ENCODE results near the gene CYB5A.

CYB5A gene

GRCh38 chr18:74326231-74326630, 34.5 kb upstream of the CYB5A start:
- H3K36me3 ChIP-seq (ENCODE audit: control insufficient read depth, insufficient read depth, low read length) = no peaks in the 10 kb centered on the region
- no peak overlapping the region for H3K4me3 ChIP-seq (ENCODE audit: insufficient read depth, low read depth, low read length)
- H3K9me3 ChIP-seq (ENCODE audit: control insufficient read depth, low read length) = no peaks in the 10 kb centered on the region
- H3K27me3 ChIP-seq (ENCODE audit: control insufficient read depth, insufficient read depth, low read length, poor library complexity, severe bottlenecking) = no peaks in the 10 kb centered on the region
- H3K27ac ChIP-seq (ENCODE audit: insufficient read depth, low read depth, low read length, poor library complexity, severe bottlenecking) = no peak overlapping the region
- 49% methylated on average over 2 of the region's 2 CpGs for WGBS, 2 experiments
- H3K4me1 ChIP-seq (ENCODE audit: control insufficient read depth, insufficient read depth, low read length) = no peaks in the 10 kb centered on the region

GRCh38 chr18:74316257-74317170, 24.8 kb upstream of the CYB5A start:
- H3K27me3 ChIP-seq (ENCODE audit: control insufficient read depth, insufficient read depth, low read length, poor library complexity, severe bottlenecking) = no peaks in the 10 kb centered on the region
- H3K27ac ChIP-seq (ENCODE audit: insufficient read depth, low read depth, low read length, poor library complexity, severe bottlenecking) = no peak overlapping the region
- no peak overlapping the region for H3K4me3 ChIP-seq (ENCODE audit: insufficient read depth, low read depth, low read length)
- H3K36me3 ChIP-seq (ENCODE audit: control insufficient read depth, insufficient read depth, low read length) = no peaks in the 10 kb centered on the region
- H3K9me3 ChIP-seq (ENCODE audit: control insufficient read depth, low read length) = no peaks in the 10 kb centered on the region
- WGBS, 2 experiments = 94 to 95% methylated on average over 29 of the region's 29 CpGs
- H3K4me1 ChIP-seq (ENCODE audit: control insufficient read depth, insufficient read depth, low read length) = no peaks in the 10 kb centered on the region

GRCh38 chr18:74315464-74316256, 23.9 kb upstream of the CYB5A start, which contains the start of gene C18orf63:
Gene C18orf63 (plus strand): TSS chr18:74315839. CDS start chr18:74317866, 2,027 bp downstream.
- H3K9me3 ChIP-seq (ENCODE audit: control insufficient read depth, low read length) = no peaks in the 10 kb centered on the region
- no peak within 1 kb of the TSS for H3K27ac ChIP-seq (ENCODE audit: insufficient read depth, low read depth, low read length, poor library complexity, severe bottlenecking)
- no peaks in the 10 kb centered on the region for H3K36me3 ChIP-seq (ENCODE audit: control insufficient read depth, insufficient read depth, low read length)
- no peak within 1 kb of the TSS for H3K4me3 ChIP-seq (ENCODE audit: insufficient read depth, low read depth, low read length)
- H3K4me1 ChIP-seq (ENCODE audit: control insufficient read depth, insufficient read depth, low read length) = no peaks in the 10 kb centered on the region
- no peaks in the 10 kb centered on the region for H3K27me3 ChIP-seq (ENCODE audit: control insufficient read depth, insufficient read depth, low read length, poor library complexity, severe bottlenecking)
- WGBS, 2 experiments = 91 to 92% methylated on average over 51 of the region's 51 CpGs

GRCh38 chr18:74314759-74315463, 23.1 kb upstream of the CYB5A start:
- no peaks in the 10 kb centered on the region for H3K27me3 ChIP-seq (ENCODE audit: control insufficient read depth, insufficient read depth, low read length, poor library complexity, severe bottlenecking)
- WGBS, 2 experiments = 93 to 94% methylated on average over 22 of the region's 22 CpGs
- H3K27ac ChIP-seq (ENCODE audit: insufficient read depth, low read depth, low read length, poor library complexity, severe bottlenecking) = no peak overlapping the region
- no peak overlapping the region for H3K4me3 ChIP-seq (ENCODE audit: insufficient read depth, low read depth, low read length)
- H3K9me3 ChIP-seq (ENCODE audit: control insufficient read depth, low read length) = no peaks in the 10 kb centered on the region
- H3K4me1 ChIP-seq (ENCODE audit: control insufficient read depth, insufficient read depth, low read length) = no peaks in the 10 kb centered on the region
- H3K36me3 ChIP-seq (ENCODE audit: control insufficient read depth, insufficient read depth, low read length) = no peaks in the 10 kb centered on the region

GRCh38 chr18:74311000-74311399, 19.2 kb upstream of the CYB5A start:
- no peak overlapping the region for H3K4me3 ChIP-seq (ENCODE audit: insufficient read depth, low read depth, low read length)
- H3K9me3 ChIP-seq (ENCODE audit: control insufficient read depth, low read length) = no peaks in the 10 kb centered on the region
- WGBS, 2 experiments = 91 to 98% methylated on average over 1 of the region's 1 CpG
- H3K27ac ChIP-seq (ENCODE audit: insufficient read depth, low read depth, low read length, poor library complexity, severe bottlenecking) = no peak overlapping the region
- no peaks in the 10 kb centered on the region for H3K4me1 ChIP-seq (ENCODE audit: control insufficient read depth, insufficient read depth, low read length)
- no peaks in the 10 kb centered on the region for H3K36me3 ChIP-seq (ENCODE audit: control insufficient read depth, insufficient read depth, low read length)
- no peaks in the 10 kb centered on the region for H3K27me3 ChIP-seq (ENCODE audit: control insufficient read depth, insufficient read depth, low read length, poor library complexity, severe bottlenecking)

GRCh38 chr18:74310411-74310810, 18.6 kb upstream of the CYB5A start:
- H3K4me1 ChIP-seq (ENCODE audit: control insufficient read depth, insufficient read depth, low read length) = no peaks in the 10 kb centered on the region
- 86 to 89% methylated on average over 3 of the region's 3 CpGs for WGBS, 2 experiments
- no peaks in the 10 kb centered on the region for H3K27me3 ChIP-seq (ENCODE audit: control insufficient read depth, insufficient read depth, low read length, poor library complexity, severe bottlenecking)
- no peaks in the 10 kb centered on the region for H3K9me3 ChIP-seq (ENCODE audit: control insufficient read depth, low read length)
- H3K27ac ChIP-seq (ENCODE audit: insufficient read depth, low read depth, low read length, poor library complexity, severe bottlenecking) = no peak overlapping the region
- H3K4me3 ChIP-seq (ENCODE audit: insufficient read depth, low read depth, low read length) = no peak overlapping the region
- no peaks in the 10 kb centered on the region for H3K36me3 ChIP-seq (ENCODE audit: control insufficient read depth, insufficient read depth, low read length)

GRCh38 chr18:74303936-74304335, 12.2 kb upstream of the CYB5A start:
- Histone ChIP-seq H3K27ac (ENCODE audit: insufficient read depth, low read depth, low read length, poor library complexity, severe bottlenecking) (no peak overlapping the region), H3K27me3 (ENCODE audit: control insufficient read depth, insufficient read depth, low read length, poor library complexity, severe bottlenecking) (no peaks in the 10 kb centered on the region), H3K4me3 (ENCODE audit: insufficient read depth, low read depth, low read length) (no peak overlapping the region), H3K9me3 (ENCODE audit: control insufficient read depth, low read length) (no peaks in the 10 kb centered on the region), H3K4me1 (ENCODE audit: control insufficient read depth, insufficient read depth, low read length) (no peaks in the 10 kb centered on the region), H3K36me3 (ENCODE audit: control insufficient read depth, insufficient read depth, low read length) (no peaks in the 10 kb centered on the region)
- 90 to 100% methylated on average over 1 of the region's 1 CpG for WGBS, 2 experiments

- 74 to 98% methylated on average over 3 to 5 of the region's 5 CpGs for whole genome bisulfite sequencing, 2 experiments
- no peak overlapping the region for H3K27ac ChIP-seq (ENCODE audit: insufficient read depth, low read depth, low read length, poor library complexity, severe bottlenecking)
- H3K4me1 ChIP-seq (ENCODE audit: control insufficient read depth, insufficient read depth, low read length) = no peaks in the 10 kb centered on the region
- H3K4me3 ChIP-seq (ENCODE audit: insufficient read depth, low read depth, low read length) = no peak overlapping the region
- no peaks in the 10 kb centered on the region for H3K27me3 ChIP-seq (ENCODE audit: control insufficient read depth, insufficient read depth, low read length, poor library complexity, severe bottlenecking)
- no peaks in the 10 kb centered on the region for H3K36me3 ChIP-seq (ENCODE audit: control insufficient read depth, insufficient read depth, low read length)
- H3K9me3 ChIP-seq (ENCODE audit: control insufficient read depth, low read length) = no peaks in the 10 kb centered on the region
Observed at GRCh38 chr18:74303306-74303705, 11.5 kb upstream of the CYB5A start.

- Histone ChIP-seq H3K36me3 (ENCODE audit: control insufficient read depth, insufficient read depth, low read length) (no peaks in the 10 kb centered on the region), H3K4me1 (ENCODE audit: control insufficient read depth, insufficient read depth, low read length) (no peaks in the 10 kb centered on the region), H3K27me3 (ENCODE audit: control insufficient read depth, insufficient read depth, low read length, poor library complexity, severe bottlenecking) (no peaks in the 10 kb centered on the region), H3K4me3 (ENCODE audit: insufficient read depth, low read depth, low read length) (no peak overlapping the region), H3K27ac (ENCODE audit: insufficient read depth, low read depth, low read length, poor library complexity, severe bottlenecking) (no peak overlapping the region), H3K9me3 (ENCODE audit: control insufficient read depth, low read length) (no peaks in the 10 kb centered on the region)
- WGBS, 2 experiments = 91 to 92% methylated on average over 3 of the region's 3 CpGs
Observed at GRCh38 chr18:74299746-74300145, 8.0 kb upstream of the CYB5A start.

- Histone ChIP-seq H3K4me1 (ENCODE audit: control insufficient read depth, insufficient read depth, low read length) (no peaks in the 10 kb centered on the region), H3K36me3 (ENCODE audit: control insufficient read depth, insufficient read depth, low read length) (no peaks in the 10 kb centered on the region), H3K27ac (ENCODE audit: insufficient read depth, low read depth, low read length, poor library complexity, severe bottlenecking) (no peak overlapping the region), H3K27me3 (ENCODE audit: control insufficient read depth, insufficient read depth, low read length, poor library complexity, severe bottlenecking) (no peaks in the 10 kb centered on the region), H3K4me3 (ENCODE audit: insufficient read depth, low read depth, low read length) (no peak overlapping the region), H3K9me3 (ENCODE audit: control insufficient read depth, low read length) (no peaks in the 10 kb centered on the region)
- WGBS, 2 experiments = no CpG with 5 or more reads among the region's 1 CpG
Observed at GRCh38 chr18:74299162-74299561, 7.4 kb upstream of the CYB5A start.

All from ectodermal cell (in vitro differentiated cells).